NCI-H128 (cell line): ENCODE results near the gene DUSP28.

Source experiments
- DNase-seq: peaks from one replicate; lab custom pipeline; 2025; ENCODE audit not compliant: unreplicated experiment; lab: John Stamatoyannopoulos, UW

Gene DUSP28

GRCh38 chr2:240572141-240573031 is 12.2 kb downstream of the DUSP28 start:
- DNase-seq = no peak

- DNase-seq = no peak
Measured at GRCh38 chr2:240573071-240573515, 12.9 kb downstream of the DUSP28 start.

- DNase-seq = no peak
Measured at GRCh38 chr2:240573516-240574385, 13.6 kb downstream of the DUSP28 start.

GRCh38 chr2:240574386-240575100 is 14.4 kb downstream of the DUSP28 start:
- no peak for DNase-seq

- no peak for DNase-seq
Measured at GRCh38 chr2:240575101-240575965, 15.2 kb downstream of the DUSP28 start.

GRCh38 chr2:240576036-240576435 is 15.9 kb downstream of the DUSP28 start:
- no peak for DNase-seq

- DNase-seq = no peak
Measured at GRCh38 chr2:240576436-240577205, 16.5 kb downstream of the DUSP28 start.

GRCh38 chr2:240577281-240578109 is 17.3 kb downstream of the DUSP28 start:
- no peak for DNase-seq

GRCh38 chr2:240578110-240578450 is 17.9 kb downstream of the DUSP28 start:
- DNase-seq = no peak

GRCh38 chr2:240578488-240578887 is 18.3 kb downstream of the DUSP28 start:
- no peak for DNase-seq

GRCh38 chr2:240579071-240579762 is 19.1 kb downstream of the DUSP28 start:
- DNase-seq = no peak

GRCh38 chr2:240579771-240580614 is 19.8 kb downstream of the DUSP28 start:
- no peak for DNase-seq

GRCh38 chr2:240581811-240582210 is 21.7 kb downstream of the DUSP28 start:
- no peak for DNase-seq

GRCh38 chr2:240582781-240583180 is 22.6 kb downstream of the DUSP28 start:
- DNase-seq = no peak

- DNase-seq = no peak
Measured at GRCh38 chr2:240583774-240584173, 23.6 kb downstream of the DUSP28 start.

- no peak for DNase-seq
Measured at GRCh38 chr2:240584486-240585031, 24.4 kb downstream of the DUSP28 start.

- no peak for DNase-seq
Measured at GRCh38 chr2:240585101-240585500, 24.9 kb downstream of the DUSP28 start.
